Peyer's patch (tissue), 4 donors: Measurements from ENCODE around the gene NPTX1. TPM values are rescaled to one million over a fixed set of nuclear protein-coding genes. Genes with fewer than 3 reads are reported as not detected.

ENCODE experiments used
- DNase-seq, 3 donors: peaks; one replicate each; pipeline ENCODE4 v3.0.0-alpha.2; 2017 to 2019
- H3K27ac ChIP-seq, 4 donors: fragments of 200-600 bp; sonication (generic); one replicate each; pipeline ENCODE4 v1.5.1; 2016 to 2019
- H3K27me3 ChIP-seq, 2 donors: fragments of 200-600 bp; sonication (generic); one replicate each; pipeline ENCODE4 v1.5.1; 2019
- H3K36me3 ChIP-seq, 3 donors: fragments of 200-600 bp; sonication (generic); one replicate each; pipeline ENCODE4 v1.5.1; 2016 to 2019
- H3K4me1 ChIP-seq, 4 donors: fragments of 200-600 bp; sonication (generic); one replicate each; pipeline ENCODE4 v1.5.1; 2016 to 2019
- H3K4me3 ChIP-seq, 4 donors: fragments of 200-600 bp; sonication (generic); 1 replicate in 3 of 4; 2 replicates in 1 of 4; pipeline ENCODE4 v1.5.1; 2016 to 2019; ENCODE audit warnings: mild to moderate bottlenecking in 1 of 4
- H3K9me3 ChIP-seq, 4 donors: fragments of 200-600 bp; sonication (generic); one replicate each; pipeline ENCODE4 v1.5.1; 2016 to 2019; ENCODE audit warnings: mild to moderate bottlenecking in 1 of 4
- CTCF ChIP-seq, 6 experiments: fragments of 450-650 bp in 4 of 6; fragments of 200-600 bp in 2 of 6; sonication (generic) in 1 of 6; IDR thresholded peaks; one replicate each; pipeline ENCODE4 v1.5.1; 2017 to 2019; ENCODE audit warnings: antibody characterized with exemption in 6 of 6, mild to moderate bottlenecking in 3 of 6, moderate library complexity in 1 of 6
- POLR2A ChIP-seq, 2 donors: fragments of 450-650 bp; IDR thresholded peaks; one replicate each; pipeline ENCODE4 v1.5.1; 2017; ENCODE audit warnings: antibody characterized with exemption in 2 of 2, mild to moderate bottlenecking in 2 of 2, moderate library complexity in 2 of 2
- total RNA-seq, 4 donors: library from RNA; depleted of rRNA; stranded (reverse); fragments of >200 nt; gene quantifications; one replicate each; pipeline ENCODE4 v1.1.0, GENCODE V29; 2016

Gene NPTX1
- total RNA-seq, 4 donors from 2014 or later: 0.80 to 1.8 TPM; not detected in 2

- no peak overlapping the region for H3K27ac ChIP-seq
- DNase-seq: no peak
- no peak overlapping the region for H3K4me3 ChIP-seq
- H3K4me1 ChIP-seq: no peaks in the 10 kb centered on the region
- TF ChIP-seq CTCF (IDR thresholded peaks at IDR 0.05): no peak
- no peak for TF ChIP-seq POLR2A (IDR thresholded peaks at IDR 0.05)
- H3K27me3 ChIP-seq: no peaks in the 10 kb centered on the region
- no peaks in the 10 kb centered on the region for H3K9me3 ChIP-seq
- no peaks in the 10 kb centered on the region for H3K36me3 ChIP-seq
Measured at GRCh38 chr17:80439499-80439898, 36.9 kb downstream of the NPTX1 start.

- no peaks in the 10 kb centered on the region for H3K9me3 ChIP-seq
- DNase-seq: no peak
- H3K4me3 ChIP-seq: no peak overlapping the region
- no peaks in the 10 kb centered on the region for H3K27me3 ChIP-seq
- H3K27ac ChIP-seq: no peak overlapping the region
- H3K4me1 ChIP-seq: no peaks in the 10 kb centered on the region
- TF ChIP-seq CTCF (IDR thresholded peaks at IDR 0.05): no peak
- no peak for TF ChIP-seq POLR2A (IDR thresholded peaks at IDR 0.05)
- H3K36me3 ChIP-seq: no peaks in the 10 kb centered on the region
Measured at GRCh38 chr17:80438806-80439205, 37.6 kb downstream of the NPTX1 start.

DNA sequence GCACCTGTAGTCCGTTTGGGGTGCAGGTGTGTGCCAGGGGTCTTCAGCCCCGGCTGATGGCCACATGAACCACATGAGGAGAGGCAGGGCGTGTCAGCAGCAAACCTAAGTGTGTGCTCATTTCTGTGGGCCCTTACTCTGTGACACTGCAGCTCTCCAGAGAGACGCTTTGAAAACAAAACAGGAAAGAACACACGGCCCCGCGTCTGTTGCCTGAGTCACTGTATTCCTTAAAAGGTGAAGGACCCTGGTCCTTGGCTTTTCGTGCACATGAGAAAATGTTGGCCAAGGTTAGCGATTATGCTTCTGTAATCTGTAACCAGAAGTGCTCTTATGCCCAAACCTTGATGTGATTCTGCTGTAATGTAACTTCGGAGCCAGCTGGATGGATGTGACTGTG lies 38.9 kb downstream of the NPTX1 start:
- Histone ChIP-seq H3K4me1 (no peaks in the 10 kb centered on the region), H3K27me3 (no peaks in the 10 kb centered on the region), H3K9me3 (no peaks in the 10 kb centered on the region), H3K27ac (no peak overlapping the region), H3K36me3 (no peaks in the 10 kb centered on the region), H3K4me3 (no peak overlapping the region)
- no peak for DNase-seq
- TF ChIP-seq CTCF (IDR thresholded peaks at IDR 0.05) (no peak), POLR2A (IDR thresholded peaks at IDR 0.05) (no peak)

DNA sequence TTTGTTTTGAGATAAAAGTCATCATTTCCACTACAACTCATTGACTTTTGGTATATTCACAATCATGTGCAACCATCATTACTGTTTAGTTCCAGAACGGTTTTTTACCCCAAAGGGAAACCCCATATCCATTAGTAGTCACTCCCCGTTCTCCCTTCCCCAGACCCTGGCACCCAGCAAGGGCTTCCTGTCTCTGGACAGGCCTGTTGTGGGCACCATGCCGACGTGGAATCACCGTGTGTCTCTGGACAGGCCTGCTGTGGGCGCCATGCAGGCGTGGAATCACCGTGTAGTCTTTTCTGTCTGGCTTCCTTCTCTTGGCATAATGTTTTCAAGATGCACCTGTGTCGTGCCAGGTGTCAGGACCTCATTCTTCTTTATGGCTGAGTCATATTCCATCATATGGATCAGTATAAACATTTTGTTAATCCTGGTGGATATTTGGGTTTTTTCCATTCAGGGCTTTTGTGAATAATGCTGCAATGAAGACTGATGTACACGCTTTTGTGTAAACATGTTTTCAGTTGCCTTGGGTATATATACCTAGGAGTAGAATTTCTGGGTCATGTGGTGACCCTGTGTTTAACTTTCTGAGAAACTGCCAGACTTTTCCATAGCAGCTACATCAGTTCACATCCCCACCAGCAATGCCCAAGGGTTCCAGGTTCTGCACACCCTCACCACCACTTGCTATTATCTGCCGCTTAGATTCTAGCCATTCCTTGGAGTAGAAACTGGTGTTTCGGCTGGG lies 42.3 kb downstream of the NPTX1 start:
- Histone ChIP-seq H3K27me3 (no peaks in the 10 kb centered on the region), H3K36me3 (no peaks in the 10 kb centered on the region), H3K4me3 (no peak overlapping the region), H3K9me3 (no peaks in the 10 kb centered on the region), H3K4me1 (no peaks in the 10 kb centered on the region), H3K27ac (no peak overlapping the region)
- TF ChIP-seq CTCF (IDR thresholded peaks at IDR 0.05) (no peak), POLR2A (IDR thresholded peaks at IDR 0.05) (no peak)
- DNase-seq: no peak

DNA sequence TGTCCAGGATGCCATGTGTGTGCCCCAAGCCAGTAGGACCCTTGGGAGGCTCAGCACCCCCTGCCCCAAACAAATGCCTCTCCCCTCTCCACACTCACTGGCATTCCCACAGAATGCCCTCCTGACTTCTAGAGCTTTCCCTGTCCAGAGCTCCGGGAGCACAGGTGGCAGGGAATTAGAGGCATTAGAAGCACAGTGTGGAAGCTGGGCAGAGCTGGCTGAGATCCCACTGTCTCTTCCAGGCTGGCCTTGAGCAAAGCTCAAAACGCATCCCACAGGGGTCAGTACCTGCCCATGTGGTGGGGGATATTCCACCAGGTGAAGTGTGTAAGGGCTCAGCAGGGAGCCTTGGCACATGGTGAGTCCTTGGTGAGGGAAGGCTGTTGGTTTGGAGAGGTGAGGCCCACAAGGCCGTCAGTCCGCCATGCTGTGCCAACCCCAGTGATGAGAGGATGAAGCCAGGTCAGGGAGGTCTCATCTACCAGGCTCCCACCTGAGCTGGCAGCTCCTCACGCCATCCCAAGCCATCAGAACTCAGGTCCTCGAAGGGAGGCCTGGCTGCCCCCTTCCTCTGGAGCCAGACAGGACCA lies 43.4 kb downstream of the NPTX1 start:
- DNase-seq: no peak
- TF ChIP-seq POLR2A (IDR thresholded peaks at IDR 0.05) (no peak), CTCF (IDR thresholded peaks at IDR 0.05) (no peak)
- H3K36me3 ChIP-seq: no peaks in the 10 kb centered on the region
- no peaks in the 10 kb centered on the region for H3K9me3 ChIP-seq
- no peaks in the 10 kb centered on the region for H3K4me1 ChIP-seq
- no peak overlapping the region for H3K27ac ChIP-seq
- H3K4me3 ChIP-seq: no peak overlapping the region
- H3K27me3 ChIP-seq: no peaks in the 10 kb centered on the region
